GM18870 (cell line): ENCODE results near the gene MAJIN.

Source experiments
- ATAC-seq: cut with Tn5 transposase; IDR thresholded peaks from one replicate; pipeline ENCODE4 v1.9.1; 2021; ENCODE audit warnings: moderate library complexity; ENCODE audit not compliant: unreplicated experiment

MAJIN gene

GRCh38 chr11:64914123-64914522 is 57.8 kb downstream of the MAJIN start:
- ATAC-seq: no peak

GRCh38 chr11:64913171-64913727 is 58.7 kb downstream of the MAJIN start:
- no peak for ATAC-seq

GRCh38 chr11:64911689-64912088 is 60.2 kb downstream of the MAJIN start:
- no peak for ATAC-seq

GRCh38 chr11:64911142-64911541 is 60.8 kb downstream of the MAJIN start:
- ATAC-seq: no peak

- no peak for ATAC-seq
These were observed 61.3 kb downstream of the MAJIN start for GRCh38 chr11:64910451-64911093.

- no peak for ATAC-seq
These were observed 62.1 kb downstream of the MAJIN start for GRCh38 chr11:64909653-64910343.

- ATAC-seq: no peak
These were observed 63.1 kb downstream of the MAJIN start for GRCh38 chr11:64908766-64909165.

GRCh38 chr11:64906314-64906635 is 65.6 kb downstream of the MAJIN start:
- no peak for ATAC-seq

- no peak for ATAC-seq
These were observed 66.2 kb downstream of the MAJIN start for GRCh38 chr11:64905516-64906313.

- ATAC-seq: no peak
These were observed 68.5 kb downstream of the MAJIN start for GRCh38 chr11:64903291-64903833.

GRCh38 chr11:64902102-64902900 is 69.6 kb downstream of the MAJIN start:
- ATAC-seq: no peak

GRCh38 chr11:64900774-64901173 is 71.1 kb downstream of the MAJIN start:
- no peak for ATAC-seq

GRCh38 chr11:64900263-64900678 is 71.6 kb downstream of the MAJIN start:
- ATAC-seq: no peak

GRCh38 chr11:64898541-64898940 is 73.4 kb downstream of the MAJIN start:
- ATAC-seq: no peak

- no peak for ATAC-seq
These were observed 73.8 kb downstream of the MAJIN start for GRCh38 chr11:64898076-64898445.

GRCh38 chr11:64897381-64898075 is 74.4 kb downstream of the MAJIN start:
- ATAC-seq: no peak

GRCh38 chr11:64896448-64897022 is 75.4 kb downstream of the MAJIN start:
- no peak for ATAC-seq

GRCh38 chr11:64894812-64895452 is 77.0 kb downstream of the MAJIN start:
- ATAC-seq: no peak
